SK-N-SH treated with all-trans-retinoic acid at 6 μM for 48 hours (cell line): Measurements from ENCODE around the gene HOXD1.

Source experiments
- CREB5 ChIP-seq: fragments of 250-450 bp; sonication (Bioruptor Pico); IDR thresholded peaks from 2 replicates; pipeline ENCODE4 v1.5.1; 2020; ENCODE audit warnings: low read depth, mild to moderate bottlenecking, moderate library complexity
- CSDC2 ChIP-seq: fragments of 250-450 bp; sonication (Bioruptor Pico); IDR thresholded peaks from 2 replicates; pipeline ENCODE4 v1.5.0; 2020; ENCODE audit warnings: mild to moderate bottlenecking, moderate library complexity
- GLIS3 ChIP-seq: fragments of 250-450 bp; sonication (Bioruptor Pico); IDR thresholded peaks from 2 replicates; pipeline ENCODE4 v1.5.0; 2020; ENCODE audit warnings: mild to moderate bottlenecking, moderate library complexity
- PATZ1 ChIP-seq: fragments of 250-450 bp; sonication (Bioruptor Pico); IDR thresholded peaks from 2 replicates; pipeline ENCODE4 v1.8.0; 2020; ENCODE audit warnings: mild to moderate bottlenecking, moderate library complexity, borderline replicate concordance
- SNAI2 ChIP-seq: fragments of 250-450 bp; sonication (Bioruptor Pico); IDR thresholded peaks from 2 replicates; pipeline ENCODE4 v1.5.0; 2020; ENCODE audit warnings: mild to moderate bottlenecking, moderate library complexity
- TCF4 ChIP-seq: fragments of 250-450 bp; sonication (Bioruptor Pico); IDR thresholded peaks from 2 replicates; pipeline ENCODE4 v1.8.0; 2021; ENCODE audit warnings: mild to moderate bottlenecking, moderate library complexity, borderline replicate concordance
- TOX ChIP-seq: fragments of 250-450 bp; sonication (Bioruptor Pico); IDR thresholded peaks from 2 replicates; pipeline ENCODE4 v1.8.0; 2021; ENCODE audit warnings: mild to moderate bottlenecking, moderate library complexity, borderline replicate concordance
- ZFP3 ChIP-seq: fragments of 250-450 bp; sonication (Bioruptor Pico); IDR thresholded peaks from 2 replicates; pipeline ENCODE4 v1.5.0; 2020; ENCODE audit warnings: mild to moderate bottlenecking, moderate library complexity
- ZNF565 ChIP-seq: fragments of 450-650 bp; formaldehyde crosslinking; conservative IDR thresholded peaks from 2 replicates; pipeline ENCODE4 v1.5.0; 2020; ENCODE audit warnings: low read depth, mild to moderate bottlenecking, moderate library complexity
- ZNF70 ChIP-seq: fragments of 450-650 bp; formaldehyde crosslinking; IDR thresholded peaks from 2 replicates; pipeline ENCODE4 v1.5.0; 2020; ENCODE audit warnings: mild to moderate bottlenecking, moderate library complexity
- ZNF8 ChIP-seq: fragments of 450-650 bp; formaldehyde crosslinking; IDR thresholded peaks from 2 replicates; pipeline ENCODE4 v1.5.0; 2020; ENCODE audit warnings: mild to moderate bottlenecking, moderate library complexity
- TF ChIP-seq, protein P1 (sequence below): fragments of 250-450 bp; sonication (Bioruptor Pico); IDR thresholded peaks from 2 replicates; pipeline ENCODE4 v1.5.0; 2020; ENCODE audit warnings: mild to moderate bottlenecking, moderate library complexity
- TF ChIP-seq, protein P2 (sequence below): fragments of 250-450 bp; sonication (Bioruptor Pico); IDR thresholded peaks from 2 replicates; pipeline ENCODE4 v1.8.0; 2021; ENCODE audit warnings: low read depth, mild to moderate bottlenecking, moderate library complexity, borderline replicate concordance
- TF ChIP-seq, protein P3 (sequence below): fragments of 250-450 bp; sonication (Bioruptor Pico); IDR thresholded peaks from 2 replicates; pipeline ENCODE4 v1.5.1; 2021; ENCODE audit warnings: mild to moderate bottlenecking, moderate library complexity

GRCh38 chr2:176160986-176161824 lies 27.3 kb upstream of the HOXD1 start:
- TF ChIP-seq ZNF70 (CRISPR knock-in tag), result no peak
- TF ChIP-seq ZNF565 (CRISPR knock-in tag), result no peak
- TF ChIP-seq CREB5 (CRISPR knock-in tag), result no peak
- no peak for TF ChIP-seq ZFP3 (CRISPR knock-in tag)
- no peak for TF ChIP-seq GLIS3 (CRISPR knock-in tag)
- TF ChIP-seq, protein P1, sequence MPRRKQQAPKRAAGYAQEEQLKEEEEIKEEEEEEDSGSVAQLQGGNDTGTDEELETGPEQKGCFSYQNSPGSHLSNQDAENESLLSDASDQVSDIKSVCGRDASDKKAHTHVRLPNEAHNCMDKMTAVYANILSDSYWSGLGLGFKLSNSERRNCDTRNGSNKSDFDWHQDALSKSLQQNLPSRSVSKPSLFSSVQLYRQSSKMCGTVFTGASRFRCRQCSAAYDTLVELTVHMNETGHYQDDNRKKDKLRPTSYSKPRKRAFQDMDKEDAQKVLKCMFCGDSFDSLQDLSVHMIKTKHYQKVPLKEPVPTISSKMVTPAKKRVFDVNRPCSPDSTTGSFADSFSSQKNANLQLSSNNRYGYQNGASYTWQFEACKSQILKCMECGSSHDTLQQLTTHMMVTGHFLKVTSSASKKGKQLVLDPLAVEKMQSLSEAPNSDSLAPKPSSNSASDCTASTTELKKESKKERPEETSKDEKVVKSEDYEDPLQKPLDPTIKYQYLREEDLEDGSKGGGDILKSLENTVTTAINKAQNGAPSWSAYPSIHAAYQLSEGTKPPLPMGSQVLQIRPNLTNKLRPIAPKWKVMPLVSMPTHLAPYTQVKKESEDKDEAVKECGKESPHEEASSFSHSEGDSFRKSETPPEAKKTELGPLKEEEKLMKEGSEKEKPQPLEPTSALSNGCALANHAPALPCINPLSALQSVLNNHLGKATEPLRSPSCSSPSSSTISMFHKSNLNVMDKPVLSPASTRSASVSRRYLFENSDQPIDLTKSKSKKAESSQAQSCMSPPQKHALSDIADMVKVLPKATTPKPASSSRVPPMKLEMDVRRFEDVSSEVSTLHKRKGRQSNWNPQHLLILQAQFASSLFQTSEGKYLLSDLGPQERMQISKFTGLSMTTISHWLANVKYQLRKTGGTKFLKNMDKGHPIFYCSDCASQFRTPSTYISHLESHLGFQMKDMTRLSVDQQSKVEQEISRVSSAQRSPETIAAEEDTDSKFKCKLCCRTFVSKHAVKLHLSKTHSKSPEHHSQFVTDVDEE (CRISPR knock-in tag), result no peak
- TF ChIP-seq PATZ1 (CRISPR knock-in tag), result no peak
- TF ChIP-seq TCF4 (CRISPR knock-in tag), result no peak
- TF ChIP-seq, protein P2, sequence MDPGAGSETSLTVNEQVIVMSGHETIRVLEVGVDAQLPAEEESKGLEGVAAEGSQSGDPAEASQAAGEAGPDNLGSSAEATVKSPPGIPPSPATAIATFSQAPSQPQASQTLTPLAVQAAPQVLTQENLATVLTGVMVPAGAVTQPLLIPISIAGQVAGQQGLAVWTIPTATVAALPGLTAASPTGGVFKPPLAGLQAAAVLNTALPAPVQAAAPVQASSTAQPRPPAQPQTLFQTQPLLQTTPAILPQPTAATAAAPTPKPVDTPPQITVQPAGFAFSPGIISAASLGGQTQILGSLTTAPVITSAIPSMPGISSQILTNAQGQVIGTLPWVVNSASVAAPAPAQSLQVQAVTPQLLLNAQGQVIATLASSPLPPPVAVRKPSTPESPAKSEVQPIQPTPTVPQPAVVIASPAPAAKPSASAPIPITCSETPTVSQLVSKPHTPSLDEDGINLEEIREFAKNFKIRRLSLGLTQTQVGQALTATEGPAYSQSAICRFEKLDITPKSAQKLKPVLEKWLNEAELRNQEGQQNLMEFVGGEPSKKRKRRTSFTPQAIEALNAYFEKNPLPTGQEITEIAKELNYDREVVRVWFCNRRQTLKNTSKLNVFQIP (CRISPR knock-in tag), result no peak
- TF ChIP-seq ZNF8, result no peak
- TF ChIP-seq, protein P3, sequence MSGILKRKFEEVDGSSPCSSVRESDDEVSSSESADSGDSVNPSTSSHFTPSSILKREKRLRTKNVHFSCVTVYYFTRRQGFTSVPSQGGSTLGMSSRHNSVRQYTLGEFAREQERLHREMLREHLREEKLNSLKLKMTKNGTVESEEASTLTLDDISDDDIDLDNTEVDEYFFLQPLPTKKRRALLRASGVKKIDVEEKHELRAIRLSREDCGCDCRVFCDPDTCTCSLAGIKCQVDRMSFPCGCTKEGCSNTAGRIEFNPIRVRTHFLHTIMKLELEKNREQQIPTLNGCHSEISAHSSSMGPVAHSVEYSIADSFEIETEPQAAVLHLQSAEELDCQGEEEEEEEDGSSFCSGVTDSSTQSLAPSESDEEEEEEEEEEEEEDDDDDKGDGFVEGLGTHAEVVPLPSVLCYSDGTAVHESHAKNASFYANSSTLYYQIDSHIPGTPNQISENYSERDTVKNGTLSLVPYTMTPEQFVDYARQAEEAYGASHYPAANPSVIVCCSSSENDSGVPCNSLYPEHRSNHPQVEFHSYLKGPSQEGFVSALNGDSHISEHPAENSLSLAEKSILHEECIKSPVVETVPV, result no peak
- no peak for TF ChIP-seq TOX
- no peak for TF ChIP-seq CSDC2
- no peak for TF ChIP-seq SNAI2 (CRISPR knock-in tag)
